Stomach (tissue), 9 donors: ENCODE measurements around the gene KIF21B. TPM values are rescaled to one million over a fixed set of nuclear protein-coding genes. Genes with fewer than 3 reads are reported as not detected.
"Not testable (repeated sequence)": the region's sequence is repeated elsewhere in the genome, so short reads cannot be mapped to it uniquely, and the experiment has no call there.

ENCODE experiments used
- DNase-seq, 2 donors: peaks; one replicate each; pipeline versions ENCODE4 v3.0.0 to v3.0.0-alpha.2; 2013 to 2019
- H3K27ac ChIP-seq, 5 donors: fragments of 200-600 bp in 4 of 5; sonication (generic) in 4 of 5; one replicate each; pipeline ENCODE4 v1.5.1; 2013 to 2019; ENCODE audit warnings: mild to moderate bottlenecking in 1 of 5, moderate library complexity in 1 of 5
- H3K27me3 ChIP-seq, 3 donors: fragments of 200-600 bp; sonication (generic); one replicate each; pipeline ENCODE4 v1.5.1; 2017 to 2019; ENCODE audit warnings: mixed run types in 1 of 3
- H3K36me3 ChIP-seq, 4 donors: fragments of 200-600 bp; sonication (generic); 1 replicate in 3 of 4; 2 replicates in 1 of 4; pipeline ENCODE4 v1.5.1; 2016 to 2019
- H3K4me1 ChIP-seq, 4 donors: fragments of 200-600 bp; sonication (generic); one replicate each; pipeline ENCODE4 v1.5.1; 2016 to 2019
- H3K4me3 ChIP-seq, 4 donors: fragments of 200-600 bp; sonication (generic) in 3 of 4; one replicate each; pipeline ENCODE4 v1.5.1; 2016 to 2019; ENCODE audit warnings: mild to moderate bottlenecking in 1 of 4
- H3K9me3 ChIP-seq, 4 donors: fragments of 200-600 bp; sonication (generic); one replicate each; pipeline ENCODE4 v1.5.1; 2016 to 2019
- CTCF ChIP-seq, 7 experiments: fragments of 450-650 bp in 4 of 7; fragments of 200-600 bp in 3 of 7; sonication (generic) in 3 of 7; IDR thresholded peaks; one replicate each; pipeline ENCODE4 v1.5.1; 2016 to 2019; ENCODE audit warnings: antibody characterized with exemption in 7 of 7, control low read depth in 2 of 7, mild to moderate bottlenecking in 1 of 7
- EP300 ChIP-seq: sonication (generic); formaldehyde crosslinking; IDR thresholded peaks from one replicate; pipeline ENCODE4 v1.6.1; 2017; ENCODE audit warnings: antibody characterized with exemption
- POLR2A ChIP-seq, 4 donors: fragments of 450-650 bp; IDR thresholded peaks; one replicate each; pipeline ENCODE4 v1.6.1; 2016; ENCODE audit warnings: antibody characterized with exemption in 4 of 4, control low read depth in 2 of 4, mild to moderate bottlenecking in 1 of 4, moderate library complexity in 1 of 4
- POLR2AphosphoS5 ChIP-seq, 3 donors: sonication (generic); formaldehyde crosslinking; IDR thresholded peaks; one replicate each; pipeline ENCODE4 v1.6.1; 2016; ENCODE audit warnings: antibody characterized with exemption in 3 of 3
- WGBS, 5 donors: extraction: QIAGEN DNeasy Blood & Tissue Kit in 3 of 5; methylation state at CpG; one replicate each; pipeline versions ENCODE4 v1.1.5 to v1.1.7; 2013 to 2018; 5-methylcytosine and 5-hydroxymethylcytosine counted together
- intact Hi-C: fragments of 100-400 bp; cut with DNase I; formaldehyde crosslinking; loops from one replicate; pipeline ENCODE4 v1.15.1; 2023; ENCODE audit warnings: low total_unique reads
- polyA plus RNA-seq, 3 donors: library from polyadenylated mRNA; stranded (reverse); fragments of 200-250 nt; gene quantifications; one replicate each; pipeline ENCODE4 v1.2.3, GENCODE V29; 2013
- total RNA-seq, 5 donors: library from RNA; depleted of rRNA; stranded (reverse); fragments of >200 nt; gene quantifications; one replicate each; pipeline versions ENCODE4 v1.1.0 to v1.2.3, GENCODE V29; 2014 to 2016
- donor health status: healthy with polysubstance abuse.
- donor health status: Bipolar disorder and iron deficiency.
- donor health status: healthy.

KIF21B gene
- total and polyA plus RNA-seq, 8 donors: 0.30 to 8.8 (median 2.4) TPM

- intact Hi-C loops: no loop called here
- WGBS, 5 donors: 81 to 92% (median 89%) methylated on average over 2 of the region's 2 CpGs
These were observed 91.7 kb downstream of the KIF21B start for GRCh38 chr1:200931776-200932175.

GRCh38 chr1:200930285-200930684 is 93.2 kb downstream of the KIF21B start:
- H3K27me3 ChIP-seq, H3K9me3 ChIP-seq, DNase-seq, intact Hi-C loops, H3K36me3 ChIP-seq, H3K27ac ChIP-seq, H3K4me1 ChIP-seq, H3K4me3 ChIP-seq: not testable (repeated sequence)
- 78 to 91% (median 89%) methylated on average over 8 of the region's 8 CpGs for WGBS, 5 donors

More at GRCh38 chr1:200931776-200932175, 91.7 kb downstream of the KIF21B start:
- Histone ChIP-seq H3K4me3 (no peak overlapping the region), H3K27ac (no peak overlapping the region), H3K36me3 (no peaks in the 10 kb centered on the region), H3K27me3 (no peaks in the 10 kb centered on the region), H3K4me1 (no peaks in the 10 kb centered on the region), H3K9me3 (no peaks in the 10 kb centered on the region)
- TF ChIP-seq POLR2A (IDR thresholded peaks at IDR 0.05) (no peak), POLR2AphosphoS5 (IDR thresholded peaks at IDR 0.05) (no peak), CTCF (IDR thresholded peaks at IDR 0.05) (no peak), EP300 (no peak)
- no peak for DNase-seq

- no peak for DNase-seq
- Histone ChIP-seq H3K4me3 (no peak overlapping the region), H3K36me3 (no peaks in the 10 kb centered on the region), H3K9me3 (no peaks in the 10 kb centered on the region), H3K27me3 (no peaks in the 10 kb centered on the region), H3K4me1 (no peaks in the 10 kb centered on the region), H3K27ac (no peak overlapping the region)
- whole genome bisulfite sequencing, 5 donors: 76 to 84% (median 78%) methylated on average over 4 of the region's 4 CpGs
- TF ChIP-seq POLR2A (IDR thresholded peaks at IDR 0.05): no peak
- no peak for TF ChIP-seq POLR2AphosphoS5 (IDR thresholded peaks at IDR 0.05)
- TF ChIP-seq CTCF (IDR thresholded peaks at IDR 0.05): no peak
- no peak for TF ChIP-seq EP300
- intact Hi-C loops: no loop called here
These were observed 93.8 kb downstream of the KIF21B start for GRCh38 chr1:200929530-200930278.

- intact Hi-C loops: no loop called here
These were observed 97.7 kb downstream of the KIF21B start for GRCh38 chr1:200925831-200926230.

More at GRCh38 chr1:200925831-200926230, 97.7 kb downstream of the KIF21B start:
- Histone ChIP-seq H3K4me1 (no peaks in the 10 kb centered on the region), H3K27ac (no peak overlapping the region), H3K36me3 (no peaks in the 10 kb centered on the region), H3K27me3 (no peaks in the 10 kb centered on the region), H3K9me3 (no peaks in the 10 kb centered on the region), H3K4me3 (no peak overlapping the region)
- TF ChIP-seq EP300 (no peak), POLR2A (IDR thresholded peaks at IDR 0.05) (no peak), POLR2AphosphoS5 (IDR thresholded peaks at IDR 0.05) (no peak), CTCF (IDR thresholded peaks at IDR 0.05) (no peak)
- 60 to 75% (median 65%) methylated on average over 4 of the region's 4 CpGs for WGBS, 5 donors
- no peak for DNase-seq
